Loucy (cell line): Measurements from ENCODE around the gene RB1.
A peak's percentile ranks its signal among the peaks of the same experiment; 100 is the strongest.

Experiments used
- H2AFZ ChIP-seq: fragments of 200-600 bp; sonication (generic); 2 replicates; pipeline ENCODE4 v1.6.0; 2016; ENCODE audit warnings: antibody characterized with exemption, mild to moderate bottlenecking, low read length, moderate library complexity
- H3F3A ChIP-seq: fragments of 200-600 bp; 2 replicates; pipeline ENCODE4 v1.6.0; 2016; ENCODE audit warnings: antibody characterized with exemption, low read depth, mild to moderate bottlenecking
- H3K27me3 ChIP-seq: fragments of 200-600 bp; sonication (generic); 2 replicates; pipeline ENCODE4 v1.6.1; 2014; ENCODE audit warnings: low read length, mild to moderate bottlenecking; ENCODE audit not compliant: insufficient read depth, poor library complexity, severe bottlenecking
- H3K36me3 ChIP-seq: fragments of 200-600 bp; sonication (generic); 2 replicates; pipeline ENCODE4 v1.6.1; 2016; ENCODE audit warnings: low read length; ENCODE audit not compliant: insufficient read depth
- H3K4me1 ChIP-seq: fragments of 200-600 bp; sonication (generic); 2 replicates; pipeline ENCODE4 v1.5.1; 2014; ENCODE audit warnings: low read length, mild to moderate bottlenecking; ENCODE audit not compliant: insufficient read depth, poor library complexity, severe bottlenecking
- H3K4me2 ChIP-seq: fragments of 200-600 bp; sonication (generic); 2 replicates; pipeline ENCODE4 v1.6.0; 2014; ENCODE audit warnings: antibody characterized with exemption, low read length, low read depth, mild to moderate bottlenecking; ENCODE audit not compliant: poor library complexity, severe bottlenecking
- H3K4me3 ChIP-seq: fragments of 200-600 bp; sonication (generic); 2 replicates; pipeline ENCODE4 v1.5.1; 2014; ENCODE audit warnings: low read length, mild to moderate bottlenecking, mixed read lengths; ENCODE audit not compliant: poor library complexity, severe bottlenecking
- H3K79me2 ChIP-seq: fragments of 200-600 bp; sonication (generic); 2 replicates; pipeline ENCODE4 v1.6.1; 2014; ENCODE audit warnings: low read length; ENCODE audit not compliant: insufficient read depth
- H3K9ac ChIP-seq: fragments of 200-600 bp; sonication (generic); 2 replicates; pipeline ENCODE4 v1.6.0; 2014; ENCODE audit warnings: mild to moderate bottlenecking, low read depth, low read length, moderate library complexity; ENCODE audit not compliant: poor library complexity, severe bottlenecking
- H3K9me2 ChIP-seq: fragments of 200-600 bp; sonication (generic); replicated peaks from 2 replicates; pipeline ENCODE4 v1.6.1; 2016; ENCODE audit warnings: low read depth, low read length, mixed read lengths
- H3K9me3 ChIP-seq: fragments of 200-600 bp; sonication (generic); 2 replicates; pipeline ENCODE4 v1.6.1; 2014; ENCODE audit warnings: mild to moderate bottlenecking, antibody characterized with exemption, low read length, low read depth; ENCODE audit not compliant: insufficient read depth
- H4K20me1 ChIP-seq: fragments of 200-600 bp; sonication (generic); 2 replicates; pipeline ENCODE4 v1.6.0; 2014; ENCODE audit warnings: antibody characterized with exemption, low read length, mild to moderate bottlenecking; ENCODE audit not compliant: insufficient read depth, poor library complexity, severe bottlenecking
- CTCF ChIP-seq: fragments of 200-600 bp; sonication (generic); conservative IDR thresholded peaks from 2 replicates; pipeline ENCODE4 v1.5.1; 2014; ENCODE audit warnings: mild to moderate bottlenecking, antibody characterized with exemption, low read length
- EZH2phosphoT487 ChIP-seq: fragments of 200-600 bp; IDR thresholded peaks from 2 replicates; pipeline ENCODE4 v1.6.1; 2018; ENCODE audit warnings: antibody characterized with exemption, mild to moderate bottlenecking, moderate library complexity, borderline replicate concordance

The RB1 gene

GRCh38 chr13:48397744-48398143 lies 94.2 kb downstream of the RB1 start:
- H3K9ac ChIP-seq, result no peak overlapping the region
- H3K4me2 ChIP-seq, result no peak overlapping the region
- peaks cover 18% of the 10 kb centered on the region; the same call in 1 of the 2 replicates for H3K36me3 ChIP-seq
- peaks cover 49% of the 10 kb centered on the region for H3K4me1 ChIP-seq
- TF ChIP-seq EZH2phosphoT487 (no peak), CTCF (no peak)
- no peaks in the 10 kb centered on the region for H4K20me1 ChIP-seq
- peaks cover 24% of the 10 kb centered on the region for H3K79me2 ChIP-seq
- H3K9me2 ChIP-seq, result no peaks in the 10 kb centered on the region
- H3K9me3 ChIP-seq, result 0 out of 2 replicates have a peak, but pooled peaks cover 5% of the 10 kb centered on the region
- no peak overlapping the region for H2AFZ ChIP-seq
- H3K4me3 ChIP-seq, result no peak overlapping the region
- no peaks in the 10 kb centered on the region for H3K27me3 ChIP-seq
- peaks cover 6% of the 10 kb centered on the region for H3F3A ChIP-seq

GRCh38 chr13:48398450-48399095 lies 95.0 kb downstream of the RB1 start:
- Histone ChIP-seq H3K9me2 (no peaks in the 10 kb centered on the region), H3K9me3 (0 out of 2 replicates have a peak, but pooled peaks cover 5% of the 10 kb centered on the region), H3K79me2 (peaks cover 30% of the 10 kb centered on the region), H3K4me3 (no peak overlapping the region), H3K36me3 (peaks cover 12% of the 10 kb centered on the region; the same call in 1 of the 2 replicates), H3K9ac (no peak overlapping the region), H4K20me1 (no peaks in the 10 kb centered on the region), H3K27me3 (no peaks in the 10 kb centered on the region), H3K4me2 (no peak overlapping the region), H3F3A (peaks cover 6% of the 10 kb centered on the region), H2AFZ (no peak overlapping the region), H3K4me1 (peaks cover 57% of the 10 kb centered on the region)
- TF ChIP-seq CTCF, result no peak
- no peak for TF ChIP-seq EZH2phosphoT487

- peak overlapping the region; percentile 61 for H3K9ac ChIP-seq
- peaks cover 73% of the 10 kb centered on the region for H3K4me1 ChIP-seq
- peaks cover 42% of the 10 kb centered on the region for H3K79me2 ChIP-seq
- peaks cover 6% of the 10 kb centered on the region for H3F3A ChIP-seq
- no peak overlapping the region for H2AFZ ChIP-seq
- TF ChIP-seq CTCF (no peak), EZH2phosphoT487 (no peak)
- H3K4me2 ChIP-seq, result peak overlapping the region; percentile 69
- 0 out of 2 replicates have a peak, but pooled peaks cover 5% of the 10 kb centered on the region for H3K9me3 ChIP-seq
- H3K27me3 ChIP-seq, result no peaks in the 10 kb centered on the region
- H3K4me3 ChIP-seq, result no peak overlapping the region
- H3K36me3 ChIP-seq, result no peaks in the 10 kb centered on the region
- H4K20me1 ChIP-seq, result no peaks in the 10 kb centered on the region
- no peaks in the 10 kb centered on the region for H3K9me2 ChIP-seq
Observed at GRCh38 chr13:48400090-48400694, 96.6 kb downstream of the RB1 start.
